HCT116 (cell line): ENCODE measurements around the gene HOXC12. TPM values are rescaled to one million over a fixed set of nuclear protein-coding genes. Genes with fewer than 3 reads are reported as not detected.

ENCODE experiments used
- ATAC-seq: fragments of 200-7000 bp; cut with Tn5 transposase; 2 replicates; pipeline ENCODE4 v1.9.1; 2020; ENCODE audit warnings: mild to moderate bottlenecking, moderate library complexity
- BruUV-seq: library from RNA; stranded (reverse); fragments of 400-500 nt; replicated peaks from 2 replicates; lab custom pipeline; 2021; lab: Mats Ljungman, UMichigan
- CTCF ChIA-PET: fragments of 300-600 bp; sonication (Branson Sonifier 250); formaldehyde crosslinking; loops from one replicate; lab custom pipeline; 2021; ENCODE audit warnings: antibody characterized with exemption; lab: Charles Lee
- POLR2A ChIA-PET: fragments of 300-600, 350-600 bp; sonication (Branson Sonifier 250); formaldehyde crosslinking; loops from one replicate; lab custom pipeline; 2021; ENCODE audit warnings: antibody characterized with exemption; lab: Charles Lee
- RAD21 ChIA-PET, 2 experiments: fragments of 300-600 bp; sonication (Branson Sonifier 250); formaldehyde crosslinking; loops; one replicate each; lab custom pipeline; 2023; ENCODE audit warnings: low total read pairs in 2 of 2; ENCODE audit not compliant: uncharacterized antibody in 2 of 2, unreplicated experiment in 2 of 2, low non-redundant PET in 1 of 2; lab: Charles Lee
- DNase-seq: peaks from one replicate; pipeline ENCODE4 v3.0.0-alpha.2; 2010; ENCODE audit warnings: low read depth, low spot score
- H2AFZ ChIP-seq: fragments of 200-600 bp; shearing (Covaris generic), sonication (generic); 2 replicates; pipeline ENCODE4 v1.6.1; 2017; ENCODE audit warnings: low read depth, mixed run types, mixed read lengths, antibody characterized with exemption, low read length; ENCODE audit not compliant: poor library complexity, severe bottlenecking
- H3K27ac ChIP-seq: 2 replicates; pipeline ENCODE4 v1.5.1; 2012; ENCODE audit warnings: low read depth, low read length
- H3K27me3 ChIP-seq: fragments of 200-600 bp; sonication (generic); 2 replicates; pipeline ENCODE4 v1.6.1; 2016; ENCODE audit warnings: mixed run types, low read length, mixed read lengths; ENCODE audit not compliant: insufficient read depth
- H3K36me3 ChIP-seq, 2 experiments: fragments of 200-500 bp in 1 of 2; fragments of 200-600 bp in 1 of 2; sonication (Bioruptor generic) in 1 of 2; sonication (generic) in 1 of 2; 2 replicates each; pipeline versions ENCODE4 v1.5.1 to v1.6.1; 2014 to 2016; ENCODE audit warnings: low read length in 2 of 2, inconsistent platforms in 1 of 2, mixed read lengths in 1 of 2, mixed run types in 1 of 2; ENCODE audit not compliant: insufficient read depth in 2 of 2, control insufficient read depth in 1 of 2
- H3K4me1 ChIP-seq, 2 experiments: fragments of 200-600 bp in 1 of 2; sonication (generic) in 1 of 2; 2 replicates each; pipeline versions ENCODE4 v1.5.1 to v1.6.1; 2012 to 2017; ENCODE audit warnings: low read length in 2 of 2, inconsistent platforms in 1 of 2, mild to moderate bottlenecking in 1 of 2, mixed read lengths in 1 of 2, mixed run types in 1 of 2, moderate library complexity in 1 of 2; ENCODE audit not compliant: insufficient read depth in 2 of 2, control insufficient read depth in 1 of 2
- H3K4me2 ChIP-seq: fragments of 200-600 bp; sonication (generic); 2 replicates; pipeline ENCODE4 v1.6.1; 2017; ENCODE audit warnings: mixed run types, low read length, mixed read lengths
- H3K4me3 ChIP-seq, 2 experiments: fragments of 200-600 bp in 1 of 2; sonication (generic) in 1 of 2; replicated peaks in 1 of 2; 2 replicates each; pipeline ENCODE4 v1.5.1; 2011 to 2016; ENCODE audit warnings: low read length in 2 of 2, control low read depth in 1 of 2, low read depth in 1 of 2, mild to moderate bottlenecking in 1 of 2, mixed read lengths in 1 of 2, mixed run types in 1 of 2
- H3K79me2 ChIP-seq: fragments of 200-600 bp; sonication (generic); 2 replicates; pipeline ENCODE4 v1.6.1; 2017; ENCODE audit warnings: mild to moderate bottlenecking, mixed run types, low read length, moderate library complexity, mixed read lengths; ENCODE audit not compliant: insufficient read depth
- H3K9ac ChIP-seq: fragments of 200-600 bp; sonication (generic); 2 replicates; pipeline ENCODE4 v1.6.1; 2016; ENCODE audit warnings: low read length, mixed read lengths
- H3K9me2 ChIP-seq: fragments of 200-600 bp; sonication (generic), shearing (Covaris generic); 2 replicates; pipeline ENCODE4 v1.6.1; 2017; ENCODE audit warnings: mixed run types, mild to moderate bottlenecking, moderate library complexity; ENCODE audit not compliant: insufficient read depth
- H3K9me3 ChIP-seq, 2 experiments: fragments of 200-500 bp in 1 of 2; fragments of 200-600 bp in 1 of 2; sonication (Bioruptor generic) in 1 of 2; sonication (generic) in 1 of 2; 2 replicates each; pipeline ENCODE4 v1.6.1; 2014 to 2017; ENCODE audit warnings: low read length in 2 of 2, mixed read lengths in 2 of 2, inconsistent platforms in 1 of 2, low read depth in 1 of 2, mild to moderate bottlenecking in 1 of 2, mixed run types in 1 of 2, moderate library complexity in 1 of 2; ENCODE audit not compliant: control insufficient read depth in 1 of 2, insufficient read depth in 1 of 2
- H4K20me1 ChIP-seq: fragments of 200-600 bp; sonication (generic), shearing (Covaris generic); 2 replicates; pipeline ENCODE4 v1.6.1; 2017; ENCODE audit warnings: mixed run types, mild to moderate bottlenecking, moderate library complexity; ENCODE audit not compliant: insufficient read depth
- CBX3 ChIP-seq: IDR thresholded peaks from 2 replicates; pipeline ENCODE4 v1.6.1; 2012; ENCODE audit warnings: low read depth
- SIN3A ChIP-seq: IDR thresholded peaks from 2 replicates; pipeline ENCODE4 v1.6.1; 2012; ENCODE audit warnings: low read depth
- ZBTB33 ChIP-seq: IDR thresholded peaks from 2 replicates; pipeline ENCODE4 v1.6.1; 2011; ENCODE audit warnings: mild to moderate bottlenecking, low read length, moderate library complexity; ENCODE audit not compliant: insufficient replicate concordance; ENCODE audit errors: extremely low read depth
- ZNF274 ChIP-seq: fragments of 200-500 bp; sonication (Bioruptor generic); IDR thresholded peaks from 2 replicates; pipeline ENCODE4 v1.6.1; 2014; ENCODE audit warnings: mild to moderate bottlenecking, low read depth, low read length, inconsistent platforms
- intact Hi-C: fragments of 100-400 bp; cut with micrococcal nuclease; formaldehyde crosslinking; loops from 2 replicates; pipeline ENCODE4 v1.10.0; 2022
- total RNA-seq: library from RNA; stranded (reverse); gene quantifications from one replicate; pipeline ENCODE4 v1.2.1, GENCODE V29; 2021; ENCODE audit not compliant: unreplicated experiment
- TF ChIP-seq, protein P1 (sequence below): IDR thresholded peaks from 2 replicates; pipeline ENCODE4 v1.6.1; 2012

HOXC12 gene
- total RNA-seq, 1 experiment from 2014 or later, result not detected

DNA sequence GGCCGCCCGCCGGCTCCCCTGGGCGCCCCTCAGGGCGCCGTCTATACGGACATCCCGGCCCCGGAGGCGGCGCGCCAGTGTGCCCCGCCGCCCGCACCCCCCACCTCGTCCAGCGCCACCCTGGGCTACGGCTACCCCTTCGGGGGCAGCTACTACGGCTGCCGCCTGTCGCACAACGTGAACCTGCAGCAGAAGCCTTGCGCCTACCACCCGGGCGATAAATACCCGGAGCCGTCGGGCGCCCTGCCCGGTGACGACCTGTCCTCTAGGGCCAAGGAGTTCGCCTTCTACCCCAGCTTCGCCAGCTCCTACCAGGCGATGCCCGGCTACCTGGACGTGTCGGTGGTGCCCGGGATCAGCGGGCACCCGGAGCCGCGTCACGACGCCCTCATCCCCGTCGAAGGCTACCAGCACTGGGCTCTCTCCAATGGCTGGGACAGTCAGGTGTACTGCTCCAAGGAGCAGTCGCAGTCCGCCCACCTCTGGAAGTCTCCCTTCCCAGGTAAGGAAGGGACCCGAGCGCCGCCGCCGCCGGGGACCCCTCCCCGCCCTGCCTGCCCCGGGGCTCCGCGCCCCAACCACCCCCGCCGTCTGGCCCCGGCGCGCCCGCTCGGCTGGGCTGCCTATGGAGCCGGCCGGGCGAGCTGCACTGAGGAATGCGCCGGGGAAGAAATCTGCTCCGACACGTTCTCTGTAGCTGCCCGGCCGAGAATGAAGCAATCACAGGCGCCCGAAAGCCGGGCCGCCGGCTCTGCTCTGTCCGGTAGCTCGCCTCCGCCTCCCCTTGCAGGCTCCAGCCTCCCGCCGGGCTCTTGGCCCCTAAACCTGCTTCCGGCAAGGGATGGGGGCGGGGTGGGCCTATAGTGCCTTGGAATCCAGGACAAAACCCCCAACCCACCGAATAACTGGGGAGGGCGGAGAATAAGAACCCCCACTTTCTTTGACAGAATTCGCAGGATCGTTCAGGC, 15.3 kb upstream of the HOXC12 start:
- peaks cover 8 to 15% of the 10 kb centered on the region in 2 experiments; a peak in 3 of 4 replicates for H3K4me1 ChIP-seq
- ATAC-seq (no peak), DNase-seq (no peak)
- no peaks in the 10 kb centered on the region for H3K79me2 ChIP-seq
- no peaks in the 10 kb centered on the region for H3K9me3 ChIP-seq
- H4K20me1 ChIP-seq, result no peaks in the 10 kb centered on the region
- H3K4me2 ChIP-seq, result peak overlapping the region; percentile 65; the same call in 1 of the 2 replicates
- ChIA-PET RAD21 (no interaction called here), POLR2A (no interaction called here), CTCF (no interaction called here)
- intact Hi-C loops, result no loop called here
- no peaks in the 10 kb centered on the region for H3K36me3 ChIP-seq
- H3K9me2 ChIP-seq, result no peaks in the 10 kb centered on the region
- H3K27ac ChIP-seq, result peak overlapping the region; percentile 35; the same call in 1 of the 2 replicates
- no peak overlapping the region for H3K9ac ChIP-seq
- no peak overlapping the region for H2AFZ ChIP-seq
- BruUV-seq, result no TSS peak
- no peak for TF ChIP-seq CBX3
- no peak for TF ChIP-seq ZBTB33
- TF ChIP-seq, protein P1, sequence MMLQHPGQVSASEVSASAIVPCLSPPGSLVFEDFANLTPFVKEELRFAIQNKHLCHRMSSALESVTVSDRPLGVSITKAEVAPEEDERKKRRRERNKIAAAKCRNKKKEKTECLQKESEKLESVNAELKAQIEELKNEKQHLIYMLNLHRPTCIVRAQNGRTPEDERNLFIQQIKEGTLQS, result no peak
- no peak for TF ChIP-seq SIN3A
- no peak for TF ChIP-seq ZNF274
- no peaks in the 10 kb centered on the region for H3K27me3 ChIP-seq
- no peak overlapping the region for H3K4me3 ChIP-seq
